ENCODE measurements around the gene PODXL2.

Gene PODXL2

DNA sequence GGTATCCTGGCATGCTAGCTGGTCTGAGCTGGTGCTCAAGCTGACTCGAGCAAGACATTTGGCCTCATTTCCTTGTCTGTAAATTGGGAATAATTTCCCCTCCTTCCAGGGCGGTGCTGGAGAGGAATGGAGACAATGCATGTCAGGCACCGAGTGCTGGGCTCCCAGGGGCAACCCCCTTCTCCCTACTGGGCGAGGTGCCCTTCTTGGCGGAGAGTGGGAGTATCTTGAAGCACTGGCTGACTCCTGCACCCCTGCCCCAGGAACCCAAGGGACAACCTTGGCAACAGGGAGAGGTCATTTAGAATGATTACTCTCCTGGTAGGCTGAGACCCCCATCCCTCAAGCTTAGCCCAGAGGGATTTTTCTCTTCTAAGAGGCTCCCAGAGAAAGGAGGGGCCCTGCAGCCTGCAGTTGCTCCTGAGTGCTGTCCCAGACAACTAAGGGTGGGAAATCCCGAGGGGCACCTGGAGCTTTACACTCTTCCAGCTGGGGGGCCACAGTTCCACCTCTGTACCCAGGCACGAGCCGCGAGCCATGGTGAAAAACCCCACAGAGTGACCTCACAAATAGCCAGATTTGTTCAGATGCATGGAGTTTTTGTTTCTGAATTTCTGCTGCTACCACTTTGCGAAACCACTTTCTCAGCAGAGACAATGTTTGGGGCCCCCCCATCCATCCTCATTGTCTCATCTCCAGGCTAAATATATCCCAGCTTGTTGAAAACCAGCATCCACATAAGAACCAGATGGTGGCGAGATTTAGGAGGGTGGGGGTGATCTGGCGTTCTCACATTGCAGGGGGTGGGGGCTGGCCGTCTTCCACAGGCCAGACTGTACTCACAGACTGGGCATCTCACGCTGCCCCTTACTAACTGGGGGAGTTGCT lies 88.6 kb downstream of the PODXL2 start:
- DNase-seq (ENCODE audit: low spot score), result no peak
- TF ChIP-seq, protein P1, sequence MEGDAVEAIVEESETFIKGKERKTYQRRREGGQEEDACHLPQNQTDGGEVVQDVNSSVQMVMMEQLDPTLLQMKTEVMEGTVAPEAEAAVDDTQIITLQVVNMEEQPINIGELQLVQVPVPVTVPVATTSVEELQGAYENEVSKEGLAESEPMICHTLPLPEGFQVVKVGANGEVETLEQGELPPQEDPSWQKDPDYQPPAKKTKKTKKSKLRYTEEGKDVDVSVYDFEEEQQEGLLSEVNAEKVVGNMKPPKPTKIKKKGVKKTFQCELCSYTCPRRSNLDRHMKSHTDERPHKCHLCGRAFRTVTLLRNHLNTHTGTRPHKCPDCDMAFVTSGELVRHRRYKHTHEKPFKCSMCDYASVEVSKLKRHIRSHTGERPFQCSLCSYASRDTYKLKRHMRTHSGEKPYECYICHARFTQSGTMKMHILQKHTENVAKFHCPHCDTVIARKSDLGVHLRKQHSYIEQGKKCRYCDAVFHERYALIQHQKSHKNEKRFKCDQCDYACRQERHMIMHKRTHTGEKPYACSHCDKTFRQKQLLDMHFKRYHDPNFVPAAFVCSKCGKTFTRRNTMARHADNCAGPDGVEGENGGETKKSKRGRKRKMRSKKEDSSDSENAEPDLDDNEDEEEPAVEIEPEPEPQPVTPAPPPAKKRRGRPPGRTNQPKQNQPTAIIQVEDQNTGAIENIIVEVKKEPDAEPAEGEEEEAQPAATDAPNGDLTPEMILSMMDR (conservative IDR thresholded peaks at IDR 0.05; ENCODE audit: low read depth), result no peak
- CTCF ChIA-PET, result no interaction called here
- H3K27ac ChIP-seq, result no peak overlapping the region
- POLR2A ChIA-PET (ENCODE audit: low non-redundant PET), result no interaction called here

- no peak for DNase-seq (ENCODE audit: low spot score)
- no peak overlapping the region for H3K27ac ChIP-seq
- TF ChIP-seq, protein P1 (conservative IDR thresholded peaks at IDR 0.05; ENCODE audit: low read depth), result no peak
- ChIA-PET POLR2A (ENCODE audit: low non-redundant PET) (no interaction called here), CTCF (interaction anchor here (0.8 kb wide), 1 partner anchor 27 kb away, joined by 3 read pairs; no protein-coding TSS in a partner anchor)
These were observed 89.4 kb downstream of the PODXL2 start for GRCh38 chr3:127718245-127718915.

DNA sequence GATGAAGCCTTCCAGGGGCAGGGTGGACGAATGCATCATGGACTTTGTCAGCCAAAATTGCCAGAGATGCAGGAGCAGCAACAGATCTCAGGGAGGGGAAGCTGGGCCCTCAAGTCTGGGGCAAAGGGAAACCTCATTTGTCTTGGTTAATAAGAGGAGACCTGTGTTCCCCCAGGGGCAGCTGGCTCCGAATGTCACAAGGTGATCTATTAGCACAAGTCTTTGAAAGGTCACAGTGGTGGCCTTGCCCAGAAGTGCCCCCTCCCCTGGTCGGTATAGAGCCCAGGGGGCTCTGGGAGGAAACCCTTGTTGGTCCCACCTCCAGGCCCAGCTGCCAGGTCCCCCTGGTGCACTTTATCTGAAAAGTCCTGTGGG lies 89.9 kb downstream of the PODXL2 start:
- TF ChIP-seq, protein P1 (conservative IDR thresholded peaks at IDR 0.05; ENCODE audit: low read depth), result no peak
- no peak for DNase-seq (ENCODE audit: low spot score)
- H3K27ac ChIP-seq, result no peak overlapping the region
- CTCF ChIA-PET, result interaction anchor here (0.8 kb wide), 1 partner anchor 28 kb away, joined by 3 read pairs; no protein-coding TSS in a partner anchor
- POLR2A ChIA-PET (ENCODE audit: low non-redundant PET), result no interaction called here

GRCh38 chr3:127719369-127719768 lies 90.4 kb downstream of the PODXL2 start:
- TF ChIP-seq, protein P1 (conservative IDR thresholded peaks at IDR 0.05; ENCODE audit: low read depth), result no peak
- no peak for DNase-seq (ENCODE audit: low spot score)
- CTCF ChIA-PET, result interaction anchor here (0.8 kb wide), 1 partner anchor 28 kb away, joined by 3 read pairs; no protein-coding TSS in a partner anchor
- POLR2A ChIA-PET (ENCODE audit: low non-redundant PET), result no interaction called here
- H3K27ac ChIP-seq, result no peak overlapping the region

DNA sequence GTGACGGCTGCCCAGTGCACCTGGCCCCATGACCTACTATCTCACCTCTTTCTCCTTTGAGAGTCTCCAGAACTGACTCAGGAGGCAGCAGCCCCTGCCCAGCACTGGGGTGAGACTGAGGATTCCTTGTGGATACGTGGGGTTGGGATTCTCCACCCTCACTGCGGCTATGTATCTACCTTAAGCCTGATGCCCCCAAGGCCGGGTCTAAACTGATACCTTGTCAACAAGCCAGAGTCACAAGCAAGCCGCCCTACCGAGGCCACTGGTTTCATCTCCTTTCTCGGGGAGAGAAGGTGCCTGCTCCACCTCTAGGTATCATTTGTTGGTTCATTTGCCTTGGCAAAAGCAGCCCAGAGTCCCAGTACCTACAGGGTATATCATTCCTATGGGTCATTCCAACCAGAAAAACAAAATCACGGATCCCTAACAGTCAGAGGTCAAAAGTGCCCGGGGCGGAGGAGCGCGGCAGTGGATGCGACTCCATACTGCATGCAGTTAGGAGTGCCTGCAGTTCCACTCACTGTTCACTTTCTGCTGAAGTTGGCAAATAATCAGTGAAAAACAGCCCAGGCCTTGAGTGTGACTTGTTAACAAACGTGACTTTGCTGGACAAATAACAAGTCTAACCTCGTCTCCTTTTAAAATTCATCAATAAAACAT lies 91.3 kb downstream of the PODXL2 start:
- TF ChIP-seq, protein P1 (conservative IDR thresholded peaks at IDR 0.05; ENCODE audit: low read depth), result no peak
- POLR2A ChIA-PET (ENCODE audit: low non-redundant PET), result no interaction called here
- H3K27ac ChIP-seq, result no peak overlapping the region

More for the DNA sequence above, 91.3 kb downstream of the PODXL2 start:
- no peak for DNase-seq (ENCODE audit: low spot score)
- CTCF ChIA-PET, result no interaction called here
